ENCODE data around the gene HELZ.
"Not testable (repeated sequence)": the region's sequence is repeated elsewhere in the genome, so short reads cannot be mapped to it uniquely, and the experiment has no call there.

Gene HELZ

GRCh38 chr17:67227488-67227887 lies 17.5 kb downstream of the HELZ start:
- DNase-seq, result no peak

DNA sequence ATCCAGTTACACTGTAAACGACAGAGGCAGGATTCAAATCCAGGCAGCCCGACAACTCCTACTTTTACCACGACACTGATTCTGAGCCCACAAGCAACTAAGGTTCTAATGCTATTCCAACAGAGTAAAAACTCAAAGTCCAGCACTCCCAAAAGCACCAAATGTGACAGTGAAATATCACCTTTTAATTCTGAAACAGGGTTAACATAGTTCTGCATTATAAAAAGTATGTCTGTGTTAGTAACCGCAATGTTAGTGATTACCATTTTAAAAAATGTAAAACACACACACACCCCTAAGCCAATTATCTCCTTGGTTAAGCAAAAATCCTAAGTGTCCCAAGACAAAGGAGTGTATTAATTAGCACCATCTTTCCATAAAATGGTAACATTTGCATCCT lies 19.7 kb downstream of the HELZ start:
- no peak for DNase-seq

GRCh38 chr17:67224736-67225135 lies 20.3 kb downstream of the HELZ start:
- DNase-seq, result no peak

DNA sequence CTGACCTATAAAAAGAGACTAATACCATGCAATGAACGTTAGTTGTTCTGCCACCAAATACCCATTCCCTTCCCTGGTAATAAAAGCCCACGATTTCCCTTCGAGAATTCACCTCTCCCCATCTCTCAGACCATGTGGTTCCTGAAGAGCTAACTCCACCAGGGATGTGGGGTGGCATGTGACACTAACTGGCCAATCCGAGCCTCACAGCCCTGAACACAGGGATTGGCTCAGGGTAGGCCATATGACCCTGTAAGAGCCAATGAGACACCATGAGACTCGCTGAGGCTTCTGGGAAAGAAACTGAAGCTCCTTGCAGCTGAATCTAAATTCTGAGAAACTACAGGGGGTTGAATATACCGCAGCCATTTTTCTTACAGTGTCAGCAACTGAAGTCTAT lies 21.1 kb downstream of the HELZ start:
- DNase-seq, result no peak

DNA sequence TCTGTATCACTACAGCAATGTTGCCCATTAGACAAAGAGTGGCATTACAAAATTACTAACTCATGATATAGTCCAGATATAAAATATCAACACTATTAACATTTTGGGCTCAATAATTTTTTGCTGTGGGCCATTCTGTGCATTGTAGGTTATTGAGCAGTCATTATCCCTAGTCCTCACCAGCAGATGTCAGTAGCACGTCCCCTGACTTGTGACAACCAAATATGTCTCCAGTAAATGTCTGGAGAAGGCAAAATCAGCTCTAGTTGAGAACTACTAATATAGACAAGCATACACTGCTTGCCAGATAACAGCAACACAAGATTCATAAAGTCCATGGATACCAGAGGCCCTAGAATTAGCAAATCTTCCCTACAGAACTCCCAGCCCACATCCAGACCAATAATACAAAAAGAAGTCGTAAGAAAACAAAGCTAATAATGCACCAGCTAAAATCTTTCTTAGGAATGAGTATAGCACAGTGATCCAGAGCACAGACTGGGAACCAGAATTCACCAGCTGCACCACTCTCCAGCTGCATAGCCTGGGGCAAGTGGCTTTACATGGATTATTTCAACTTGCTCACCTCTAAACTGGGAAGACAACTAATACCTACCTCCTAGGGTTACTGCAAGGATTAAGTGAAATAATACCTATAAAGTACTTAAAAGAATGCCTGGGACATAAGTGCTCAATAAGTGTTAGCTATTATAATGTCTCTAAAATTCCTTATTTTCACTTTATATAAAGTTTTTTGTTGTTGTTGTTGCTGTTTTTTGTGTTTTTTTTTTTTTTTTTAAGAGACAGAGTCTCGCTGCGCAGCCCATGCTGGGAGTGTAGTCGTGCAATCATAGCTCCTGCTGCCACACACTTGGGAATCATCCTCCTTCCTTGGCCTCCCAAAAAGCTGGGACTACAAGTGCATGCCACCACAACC lies 23.7 kb downstream of the HELZ start:
- DNase-seq, result no peak

GRCh38 chr17:67218385-67218950 lies 26.5 kb downstream of the HELZ start:
- DNase-seq, result no peak

- DNase-seq, result no peak
These were observed 27.6 kb downstream of the HELZ start for GRCh38 chr17:67217446-67217845.

DNA sequence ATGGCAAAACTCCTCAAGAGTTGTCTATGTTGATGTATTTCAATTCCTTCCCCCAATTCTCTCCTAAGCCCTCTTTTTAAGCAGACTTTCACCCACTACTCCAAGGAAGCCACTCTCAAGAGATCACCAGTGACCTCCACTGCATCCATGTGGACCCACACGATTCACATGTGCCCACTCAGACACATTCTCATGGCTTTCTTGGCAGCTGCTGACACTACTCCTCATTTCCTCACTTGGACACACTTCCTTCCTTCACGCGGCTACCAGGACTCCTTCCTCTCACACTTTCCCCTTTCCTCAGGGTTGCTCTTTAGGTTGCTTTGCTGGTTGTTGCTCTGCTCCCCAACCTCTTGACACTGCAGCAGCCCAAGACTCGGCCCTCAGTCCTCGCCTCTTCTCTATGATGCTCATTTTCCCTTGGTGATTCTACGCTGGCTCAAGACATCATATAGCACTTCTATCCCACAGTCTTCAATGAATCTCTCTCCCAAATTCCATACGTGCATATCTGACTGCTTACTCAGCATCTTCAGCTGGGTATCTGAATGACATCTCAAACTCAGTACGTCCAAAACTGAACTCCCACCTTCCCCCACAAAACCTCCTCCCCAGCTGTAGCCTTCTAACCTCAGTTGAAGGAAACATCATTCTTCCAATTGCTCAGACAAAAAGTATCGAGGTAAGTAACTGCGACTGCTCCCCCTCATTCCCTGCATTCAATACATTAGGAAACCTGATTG lies 28.2 kb downstream of the HELZ start:
- DNase-seq, result no peak

DNA sequence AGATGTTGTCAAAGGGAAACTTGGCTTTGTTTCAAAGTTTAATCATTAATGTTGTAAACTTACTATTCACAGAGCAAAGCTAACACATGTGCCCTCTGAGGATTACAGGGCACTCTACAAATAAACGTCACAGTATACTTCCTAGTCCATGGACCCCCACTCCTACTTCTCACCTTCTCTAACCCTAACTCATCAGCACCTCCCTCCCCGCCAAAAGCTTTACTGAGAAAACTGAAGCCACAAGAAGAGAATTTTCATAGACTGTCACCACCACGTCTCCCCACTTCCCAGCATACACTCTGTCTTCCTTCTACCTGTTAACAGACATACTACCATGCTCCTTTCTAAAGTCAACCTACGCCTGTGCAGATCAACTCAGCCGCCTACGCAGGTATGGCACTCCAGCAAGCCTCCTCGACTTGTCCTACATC lies 29.0 kb downstream of the HELZ start:
- DNase-seq, result no peak

DNA sequence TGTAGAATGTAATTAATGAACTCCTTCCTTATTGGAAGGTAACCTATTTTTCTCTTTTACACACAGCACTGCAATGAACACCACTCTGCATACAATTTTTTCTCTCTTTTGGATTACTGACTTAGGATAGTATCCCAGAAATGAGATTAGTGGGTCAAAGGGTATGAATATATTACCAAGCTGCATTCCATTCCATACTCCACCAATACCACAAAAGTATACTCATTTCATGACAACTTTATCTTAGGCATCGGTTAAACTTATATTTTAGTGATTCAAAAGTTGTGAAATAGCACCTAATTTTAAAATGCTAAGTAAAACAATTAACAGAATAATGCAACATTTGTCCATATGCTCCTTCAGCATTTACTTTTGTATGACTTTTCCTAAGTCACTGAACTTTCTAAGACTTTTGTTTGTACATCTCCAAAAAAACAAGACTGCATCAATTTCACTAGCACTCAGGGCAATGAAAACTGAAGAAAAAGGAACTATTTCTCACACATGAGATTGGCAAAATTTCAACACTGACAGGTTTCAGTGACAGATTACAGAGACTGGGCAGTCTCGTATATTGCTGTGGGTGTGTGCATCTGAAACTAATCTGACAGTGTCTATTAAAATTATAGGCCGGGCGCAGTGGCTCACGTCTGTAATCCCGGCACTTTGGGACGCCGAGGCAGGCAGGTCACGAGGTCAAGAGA lies 32.1 kb downstream of the HELZ start:
- DNase-seq, result no peak

- no peak for DNase-seq
These were observed 32.8 kb downstream of the HELZ start for GRCh38 chr17:67212231-67212630.

DNA sequence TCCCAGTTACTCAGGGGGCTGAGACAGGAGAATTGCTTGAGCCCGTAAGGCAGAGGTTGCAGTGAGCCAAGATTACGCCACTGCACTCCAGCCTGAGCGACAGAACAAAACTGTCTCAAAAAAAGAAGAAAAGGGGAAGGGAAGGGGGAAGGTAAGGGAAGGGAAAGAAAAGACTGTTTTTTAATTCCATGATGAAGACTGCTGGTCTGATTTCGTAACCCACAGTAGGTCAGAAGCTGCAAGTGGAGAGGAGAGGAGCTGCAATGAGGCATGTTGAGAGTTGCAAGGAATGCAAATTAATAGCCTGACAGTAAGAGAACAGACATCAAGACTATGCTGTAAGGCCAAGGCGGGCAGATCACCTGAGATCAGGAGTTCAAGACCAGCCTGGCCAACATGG lies 33.3 kb downstream of the HELZ start:
- no peak for DNase-seq

- DNase-seq, result no peak
These were observed 34.1 kb downstream of the HELZ start for GRCh38 chr17:67210915-67211314.

GRCh38 chr17:67208232-67208631 lies 36.8 kb downstream of the HELZ start:
- DNase-seq, result no peak

GRCh38 chr17:67203818-67204217 lies 41.2 kb downstream of the HELZ start:
- DNase-seq, result no peak

DNA sequence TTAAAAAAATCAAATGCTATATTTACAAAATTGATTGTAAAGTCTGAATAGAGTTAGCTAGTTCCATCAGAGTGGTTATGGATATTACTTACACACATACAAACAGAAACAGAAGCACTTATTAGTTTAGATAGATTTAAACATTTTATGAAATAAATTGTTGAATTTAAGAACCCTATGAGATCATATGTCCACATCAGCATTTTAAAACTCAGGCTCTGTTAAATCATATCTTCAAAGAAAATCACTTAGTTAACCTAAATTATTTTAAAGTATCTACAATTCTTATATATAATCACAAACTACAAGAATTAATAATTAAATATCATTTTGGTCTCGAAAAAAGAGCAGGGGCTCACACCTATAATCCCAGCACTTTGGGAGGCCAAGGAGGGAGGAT lies 42.5 kb downstream of the HELZ start:
- DNase-seq, result no peak

DNA sequence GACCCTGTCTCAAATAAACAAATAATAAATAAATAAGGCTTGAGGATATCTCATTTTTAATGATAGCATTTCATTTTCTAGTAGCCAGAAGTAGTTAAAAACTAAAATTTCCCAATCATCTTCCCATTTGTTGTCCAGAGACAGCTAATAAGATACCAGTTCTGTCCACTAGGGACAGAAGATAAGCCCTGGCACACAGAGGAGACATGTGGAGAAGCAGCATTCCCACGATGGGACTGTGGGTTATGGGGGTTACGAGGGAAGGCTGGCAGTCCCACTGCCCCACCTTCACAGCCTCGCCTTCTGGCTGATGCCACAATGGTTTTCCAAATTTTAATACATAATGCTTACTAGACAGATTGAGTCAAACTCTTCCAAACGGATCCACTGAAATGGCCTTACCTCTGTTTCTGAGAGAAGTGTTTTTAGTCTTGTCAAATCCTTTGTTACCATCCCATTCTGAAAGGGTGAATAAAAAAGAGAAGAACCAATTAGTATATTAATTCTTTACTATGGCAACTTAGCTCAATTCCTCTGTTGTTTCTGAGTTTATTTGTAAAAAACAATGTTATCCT lies 44.2 kb downstream of the HELZ start:
- no peak for DNase-seq

GRCh38 chr17:67198131-67198530 lies 46.9 kb downstream of the HELZ start:
- no peak for DNase-seq

- not testable (repeated sequence) for DNase-seq
These were observed 48.0 kb downstream of the HELZ start for GRCh38 chr17:67197023-67197422.

DNA sequence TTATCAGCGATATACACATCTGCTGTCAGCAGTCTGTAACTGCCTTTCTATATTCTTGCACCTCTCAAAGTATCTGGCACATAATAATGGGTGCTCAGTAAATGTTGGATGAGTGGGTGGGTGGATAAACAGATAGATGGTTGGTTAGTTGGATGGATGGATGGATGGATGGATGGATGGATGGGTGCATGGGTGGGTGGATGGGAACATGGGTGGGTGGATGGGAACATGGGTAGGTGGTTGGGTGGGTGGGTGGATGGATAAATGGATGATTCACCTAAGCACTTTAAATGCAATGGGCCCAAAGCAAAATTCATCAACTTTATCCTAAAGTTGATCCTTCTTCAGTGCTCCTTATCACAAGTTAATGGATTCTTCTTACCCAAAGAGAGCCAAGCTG lies 48.6 kb downstream of the HELZ start:
- no peak for DNase-seq

- DNase-seq, result no peak
These were observed 50.9 kb downstream of the HELZ start for GRCh38 chr17:67194134-67194533.

DNA sequence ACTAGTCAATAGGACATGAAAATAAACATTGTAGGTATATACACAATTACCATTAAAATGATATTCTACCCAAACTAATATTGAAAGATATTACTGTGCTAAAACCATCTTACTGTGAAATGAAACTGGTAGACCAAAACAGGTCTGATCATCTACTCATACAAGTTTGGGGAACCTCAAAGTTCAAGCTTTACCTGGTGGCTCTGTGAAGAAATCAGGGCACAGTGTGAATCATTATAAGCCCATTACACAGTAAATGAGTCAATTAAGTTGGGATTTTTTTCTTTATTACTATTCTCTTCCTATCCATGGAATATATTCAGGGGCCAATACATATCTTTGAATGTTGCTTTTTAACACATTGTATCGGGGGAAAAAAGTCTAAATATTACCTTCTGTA lies 57.1 kb downstream of the HELZ start:
- no peak for DNase-seq

DNA sequence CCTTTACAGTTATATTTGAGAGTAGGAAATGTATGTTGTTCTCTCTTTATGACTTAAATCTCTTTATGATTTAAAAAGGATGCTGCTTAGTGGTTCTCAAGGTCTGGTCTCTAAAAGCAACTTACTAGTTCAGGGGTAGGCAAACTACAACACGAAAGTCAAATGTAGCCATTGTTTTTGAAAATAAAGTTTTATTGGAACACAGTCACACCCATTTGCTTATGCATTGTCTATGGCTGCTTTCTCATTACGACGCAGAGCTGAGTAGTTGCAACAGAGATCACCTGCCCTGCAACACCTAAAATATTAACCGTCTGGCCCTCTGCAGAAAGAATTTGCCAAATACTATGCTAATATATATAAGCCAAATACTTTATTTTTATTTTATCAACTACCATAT lies 58.2 kb downstream of the HELZ start:
- DNase-seq, result no peak

Measured in DMS79 treated with DMSO at 0.1 percent for 48 hours (cell line).